Activated naive CD8-positive, alpha-beta T cell treated with anti-CD3 and anti-CD28 coated beads for 36 hours (primary cell): Measurements from ENCODE around the gene NUP155. TPM values are rescaled to one million over a fixed set of nuclear protein-coding genes. Genes with fewer than 3 reads are reported as not detected.
"Not testable (repeated sequence)": the region's sequence is repeated elsewhere in the genome, so short reads cannot be mapped to it uniquely, and the experiment has no call there.

Experiments used
- DNase-seq: peaks from one replicate; pipeline ENCODE4 v3.0.0; 2021
- H3K27ac Mint-ChIP-seq: one replicate; pipeline ENCODE4 v1.8.0; 2022; ENCODE audit warnings: mild to moderate bottlenecking, moderate library complexity, mixed read lengths
- H3K27me3 Mint-ChIP-seq: one replicate; pipeline ENCODE4 v1.8.0; 2022; ENCODE audit warnings: mild to moderate bottlenecking, mixed read lengths
- H3K36me3 Mint-ChIP-seq: one replicate; pipeline ENCODE4 v1.8.0; 2021; ENCODE audit warnings: mild to moderate bottlenecking, mixed read lengths
- H3K4me1 Mint-ChIP-seq: one replicate; pipeline ENCODE4 v1.8.0; 2021; ENCODE audit warnings: mixed read lengths
- H3K4me3 Mint-ChIP-seq: one replicate; pipeline ENCODE4 v1.8.0; 2022; ENCODE audit warnings: mild to moderate bottlenecking, moderate library complexity, mixed read lengths
- H3K9me3 Mint-ChIP-seq: one replicate; pipeline ENCODE4 v1.8.0; 2022; ENCODE audit warnings: mixed read lengths
- total RNA-seq, 2 experiments: library from RNA; stranded (reverse); gene quantifications; one replicate each; pipeline ENCODE4 v1.2.3, GENCODE V29; 2021

NUP155 gene
- total RNA-seq, 2 experiments from 2014 or later = 106 to 111 TPM

DNA sequence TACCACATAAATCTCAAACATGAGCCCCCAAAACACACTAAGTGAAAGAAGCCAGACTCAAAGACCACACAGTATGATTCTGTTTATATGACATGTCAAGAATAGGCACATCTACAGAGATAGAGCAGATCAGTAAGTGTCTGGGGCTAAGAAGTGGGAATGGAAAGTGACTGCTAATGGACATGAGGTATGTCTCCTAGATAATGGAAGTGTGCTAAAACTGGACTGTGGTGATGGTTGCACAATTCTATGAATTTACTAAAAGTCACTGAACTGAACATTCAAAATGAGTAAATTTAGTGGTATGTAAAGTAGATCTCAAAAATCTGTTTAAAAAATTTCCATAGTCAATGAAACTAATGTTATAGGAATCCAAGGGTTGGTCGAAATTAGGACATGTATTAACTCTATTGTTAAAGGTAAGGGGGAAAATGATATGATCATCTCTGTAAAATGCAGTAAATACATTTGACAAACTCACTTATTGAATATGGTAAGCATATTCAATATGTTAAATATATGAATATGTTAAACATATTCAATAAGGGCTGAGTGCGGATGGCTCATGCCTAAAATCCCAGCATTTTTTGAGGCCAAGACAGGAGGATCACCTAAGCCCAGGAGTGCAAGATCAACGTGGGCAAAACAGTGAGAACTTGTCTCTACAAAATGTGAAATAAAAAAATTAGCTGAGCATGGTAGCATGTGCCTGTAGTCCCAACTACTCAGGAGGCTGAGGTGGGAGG is 51.7 kb downstream of the NUP155 start:
- no peak overlapping the region for H3K4me3 Mint-ChIP-seq
- no peaks in the 10 kb centered on the region for H3K4me1 Mint-ChIP-seq
- no peak for DNase-seq
- no peak overlapping the region for H3K27ac Mint-ChIP-seq
- no peaks in the 10 kb centered on the region for H3K27me3 Mint-ChIP-seq
- peaks cover 40% of the 10 kb centered on the region for H3K36me3 Mint-ChIP-seq
- H3K9me3 Mint-ChIP-seq = no peaks in the 10 kb centered on the region

DNA sequence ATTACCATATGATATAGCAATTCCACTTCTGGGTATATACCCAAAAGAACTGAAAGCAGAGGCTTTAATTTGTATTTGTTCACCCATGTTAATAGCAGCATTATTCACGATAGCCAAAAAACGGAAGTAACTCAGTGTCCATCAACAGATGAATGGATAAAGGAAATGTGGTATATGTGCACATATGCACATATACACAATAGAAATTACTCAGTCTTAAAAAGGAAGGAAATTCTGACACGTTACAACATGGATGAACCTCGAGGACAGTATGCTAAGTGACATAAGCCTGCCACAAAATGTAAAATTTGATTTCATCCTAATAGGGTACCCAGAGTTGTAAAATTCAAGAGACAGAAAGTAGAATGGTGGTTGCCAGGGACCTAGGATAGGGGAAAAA is 54.9 kb downstream of the NUP155 start:
- H3K4me3 Mint-ChIP-seq = no peak overlapping the region
- no peaks in the 10 kb centered on the region for H3K27me3 Mint-ChIP-seq
- H3K4me1 Mint-ChIP-seq = no peaks in the 10 kb centered on the region
- DNase-seq = no peak
- H3K27ac Mint-ChIP-seq = no peak overlapping the region
- H3K9me3 Mint-ChIP-seq = no peaks in the 10 kb centered on the region
- peaks cover 35% of the 10 kb centered on the region for H3K36me3 Mint-ChIP-seq

DNA sequence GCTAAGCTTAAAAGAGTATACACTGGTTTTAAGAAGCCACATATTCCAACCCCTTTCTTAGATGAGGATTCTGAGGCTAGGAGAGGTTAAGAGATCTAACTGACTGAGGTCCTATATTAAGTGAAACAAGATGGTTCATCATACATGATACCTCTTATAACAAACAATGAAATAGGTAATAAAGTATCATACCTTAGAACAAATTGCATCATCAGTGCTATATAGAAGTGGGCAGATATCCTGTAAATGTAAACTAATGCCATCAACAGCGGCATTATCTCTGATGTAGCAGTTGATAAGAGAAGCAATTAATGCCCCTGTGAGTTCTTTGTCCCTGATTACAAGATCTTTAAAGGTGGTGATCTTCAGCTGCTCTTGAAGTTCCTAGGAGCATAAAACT is 60.5 kb downstream of the NUP155 start:
- Mint-ChIP-seq H3K27ac (no peak overlapping the region), H3K27me3 (no peaks in the 10 kb centered on the region), H3K4me3 (no peak overlapping the region), H3K9me3 (no peaks in the 10 kb centered on the region), H3K36me3 (peaks cover 17% of the 10 kb centered on the region), H3K4me1 (peaks cover 1% of the 10 kb centered on the region)
- no peak for DNase-seq

DNA sequence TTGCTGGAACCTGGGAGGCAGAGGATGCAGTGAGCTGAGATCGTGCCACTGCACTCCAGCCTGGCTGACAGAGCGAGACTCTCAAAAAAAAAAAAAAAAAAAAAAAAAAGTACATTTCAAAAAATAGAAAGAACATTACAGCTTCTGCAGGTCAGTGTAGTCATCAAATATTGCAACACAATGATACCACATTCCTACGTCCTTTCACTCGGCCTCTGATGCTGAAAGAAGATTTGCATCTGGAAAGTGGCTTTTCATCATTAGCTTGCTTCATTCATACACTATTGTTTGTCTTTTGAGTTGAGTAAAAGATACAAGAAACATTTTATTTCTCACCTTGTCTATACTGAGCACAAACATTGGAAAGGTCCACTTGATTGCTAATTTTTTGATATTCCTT is 62.1 kb downstream of the NUP155 start:
- no peaks in the 10 kb centered on the region for H3K9me3 Mint-ChIP-seq
- no peak for DNase-seq
- no peak overlapping the region for H3K27ac Mint-ChIP-seq
- peaks cover 1% of the 10 kb centered on the region for H3K4me1 Mint-ChIP-seq
- peaks cover 15% of the 10 kb centered on the region for H3K36me3 Mint-ChIP-seq
- H3K27me3 Mint-ChIP-seq = no peaks in the 10 kb centered on the region
- H3K4me3 Mint-ChIP-seq = no peak overlapping the region

DNA sequence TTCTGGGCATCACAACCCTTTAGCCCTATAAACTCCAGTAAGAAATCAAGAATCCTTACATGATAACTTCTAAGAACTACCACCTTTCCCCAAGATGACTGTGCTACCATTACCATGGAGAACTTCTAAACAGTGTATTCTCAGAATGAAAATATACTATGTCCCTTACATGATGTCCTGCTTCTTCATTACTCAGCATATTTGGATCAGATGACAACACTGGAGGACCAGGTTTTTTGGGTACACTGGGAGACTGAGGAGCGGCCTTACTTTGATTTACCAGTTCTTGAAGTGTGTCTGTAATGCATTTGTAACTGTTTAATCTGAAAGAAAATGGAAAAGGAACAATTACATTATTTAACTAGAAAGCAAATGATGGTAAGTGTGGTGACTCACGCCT is 66.0 kb downstream of the NUP155 start:
- peaks cover 1% of the 10 kb centered on the region for H3K4me1 Mint-ChIP-seq
- DNase-seq = no peak
- H3K36me3 Mint-ChIP-seq = peaks cover 19% of the 10 kb centered on the region
- no peaks in the 10 kb centered on the region for H3K27me3 Mint-ChIP-seq
- H3K27ac Mint-ChIP-seq = no peak overlapping the region
- H3K4me3 Mint-ChIP-seq = no peak overlapping the region
- no peaks in the 10 kb centered on the region for H3K9me3 Mint-ChIP-seq

DNA sequence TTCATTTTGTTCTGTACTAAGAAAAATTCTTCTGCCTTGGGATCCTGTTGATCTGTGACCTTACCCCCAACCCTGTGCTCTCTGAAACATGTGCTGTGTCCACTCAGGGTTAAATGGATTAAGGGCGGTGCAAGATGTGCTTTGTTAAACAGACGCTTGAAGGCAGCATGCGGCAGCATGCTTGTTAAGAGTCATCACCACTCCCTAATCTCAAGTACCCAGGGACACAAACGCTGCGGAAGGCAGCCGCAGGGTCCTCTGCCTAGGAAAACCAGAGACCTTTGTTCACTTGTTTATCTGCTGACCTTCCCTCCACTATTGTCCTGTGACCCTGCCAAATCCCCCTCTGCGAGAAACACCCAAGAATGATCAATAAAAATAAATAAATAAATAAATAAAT is 74.6 kb downstream of the NUP155 start:
- H3K27ac Mint-ChIP-seq = not testable (repeated sequence)

DNA sequence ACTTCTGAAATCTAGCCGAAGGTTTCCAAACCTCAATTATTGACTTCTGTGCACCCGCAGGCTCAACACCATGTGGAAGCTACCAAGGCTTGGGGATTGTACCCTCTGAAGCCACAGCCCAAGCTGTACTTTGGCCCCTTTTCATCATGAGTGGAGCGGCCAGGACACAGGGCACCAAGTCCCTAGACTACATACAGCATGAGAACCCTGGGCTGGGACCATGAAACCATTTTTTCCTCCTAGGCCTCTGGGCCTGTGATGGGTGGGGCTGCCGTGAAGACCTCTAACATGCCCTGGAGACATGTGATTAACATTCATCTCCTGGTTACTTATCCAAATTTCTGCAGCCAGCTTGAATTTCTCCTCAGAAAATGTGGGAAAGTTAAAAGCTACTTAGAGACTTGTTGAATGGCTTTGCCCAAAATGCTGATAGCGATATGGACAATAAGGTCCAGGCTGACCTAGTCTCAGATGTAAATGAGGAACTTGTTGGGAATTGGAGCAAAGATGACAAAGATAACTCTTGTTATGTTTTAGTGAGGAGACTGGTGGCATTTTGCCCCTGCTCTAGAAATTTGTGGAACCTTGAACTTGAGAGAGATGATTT is 87.6 kb downstream of the NUP155 start:
- no peak for DNase-seq
- no peak overlapping the region for H3K4me3 Mint-ChIP-seq
- peaks cover 14% of the 10 kb centered on the region for H3K36me3 Mint-ChIP-seq
- no peak overlapping the region for H3K27ac Mint-ChIP-seq
- H3K27me3 Mint-ChIP-seq = peaks cover 3% of the 10 kb centered on the region
- peaks cover 28% of the 10 kb centered on the region for H3K9me3 Mint-ChIP-seq
- no peaks in the 10 kb centered on the region for H3K4me1 Mint-ChIP-seq

More for the DNA sequence above, 74.6 kb downstream of the NUP155 start:
- H3K36me3 Mint-ChIP-seq = peaks cover 28% of the 10 kb centered on the region
- H3K4me3 Mint-ChIP-seq, H3K27me3 Mint-ChIP-seq, H3K9me3 Mint-ChIP-seq, H3K4me1 Mint-ChIP-seq, DNase-seq: not testable (repeated sequence)

DNA sequence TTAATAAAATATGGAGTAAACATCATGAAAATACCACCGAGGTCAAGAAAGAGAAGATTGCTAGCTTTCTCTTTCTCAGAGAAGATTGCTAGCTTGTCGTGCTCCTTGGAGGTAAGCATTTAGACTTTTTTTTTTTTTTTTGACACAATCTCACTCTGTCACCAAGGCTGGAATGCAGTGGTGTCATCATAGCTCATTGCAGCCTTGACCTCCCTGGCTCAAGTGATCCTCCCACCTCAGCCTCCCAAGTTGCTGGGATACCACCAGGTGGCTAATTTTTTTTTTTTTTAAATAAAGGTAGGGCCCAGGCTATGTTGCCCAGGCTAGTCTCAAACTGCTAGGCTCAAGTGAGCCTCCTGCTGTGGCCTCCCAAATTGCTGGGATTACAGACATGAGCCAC is 95.4 kb downstream of the NUP155 start:
- no peaks in the 10 kb centered on the region for H3K4me1 Mint-ChIP-seq
- H3K27me3 Mint-ChIP-seq = peaks cover 1% of the 10 kb centered on the region
- H3K4me3 Mint-ChIP-seq = no peak overlapping the region
- no peak for DNase-seq
- H3K9me3 Mint-ChIP-seq = peaks cover 9% of the 10 kb centered on the region
- no peaks in the 10 kb centered on the region for H3K36me3 Mint-ChIP-seq
- no peak overlapping the region for H3K27ac Mint-ChIP-seq

DNA sequence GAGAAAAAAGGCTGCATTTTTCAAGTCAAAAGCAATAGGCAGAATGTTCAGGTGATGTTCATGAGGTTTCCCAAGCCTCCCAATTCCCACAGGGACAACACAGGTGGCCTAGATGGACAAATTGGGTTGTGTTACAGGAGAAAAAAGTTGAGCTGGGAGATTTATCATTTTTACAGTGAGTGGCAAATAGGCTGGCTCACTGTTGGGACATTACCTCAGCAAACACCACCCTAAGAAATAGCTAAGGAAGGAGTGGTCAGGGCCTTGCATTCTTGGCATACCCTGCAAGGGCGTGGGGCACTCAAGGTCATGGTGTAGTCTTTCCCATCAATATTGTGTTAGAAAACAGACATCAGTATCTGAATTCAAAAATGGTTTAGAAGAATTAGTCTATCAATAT is 98.4 kb downstream of the NUP155 start:
- DNase-seq = no peak
- no peaks in the 10 kb centered on the region for H3K27me3 Mint-ChIP-seq
- peaks cover 9% of the 10 kb centered on the region for H3K9me3 Mint-ChIP-seq
- H3K27ac Mint-ChIP-seq = no peak overlapping the region
- H3K4me1 Mint-ChIP-seq = no peaks in the 10 kb centered on the region
- H3K4me3 Mint-ChIP-seq = no peak overlapping the region
- H3K36me3 Mint-ChIP-seq = no peaks in the 10 kb centered on the region

DNA sequence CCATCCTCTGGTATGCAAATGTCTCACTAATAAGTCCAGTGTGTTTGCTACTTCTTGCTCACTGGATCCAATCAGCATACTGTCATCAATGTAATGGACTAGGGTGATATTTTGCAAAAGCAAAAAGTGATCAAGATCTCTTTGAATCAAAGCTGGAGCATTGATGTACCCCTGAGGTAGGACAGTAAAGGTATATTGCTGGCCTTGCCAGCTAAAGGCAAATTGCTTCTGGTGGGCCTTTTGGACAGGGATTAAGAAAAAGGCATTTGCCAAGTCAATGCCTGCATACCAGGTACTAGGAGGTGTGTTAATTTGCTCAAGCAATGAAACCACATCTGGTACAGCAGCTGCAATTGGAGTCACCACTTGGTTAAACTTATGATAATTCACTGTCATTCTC is 102.8 kb downstream of the NUP155 start:
- not testable (repeated sequence) for H3K4me3 Mint-ChIP-seq, H3K27ac Mint-ChIP-seq, DNase-seq, H3K4me1 Mint-ChIP-seq, H3K36me3 Mint-ChIP-seq, H3K27me3 Mint-ChIP-seq, H3K9me3 Mint-ChIP-seq

DNA sequence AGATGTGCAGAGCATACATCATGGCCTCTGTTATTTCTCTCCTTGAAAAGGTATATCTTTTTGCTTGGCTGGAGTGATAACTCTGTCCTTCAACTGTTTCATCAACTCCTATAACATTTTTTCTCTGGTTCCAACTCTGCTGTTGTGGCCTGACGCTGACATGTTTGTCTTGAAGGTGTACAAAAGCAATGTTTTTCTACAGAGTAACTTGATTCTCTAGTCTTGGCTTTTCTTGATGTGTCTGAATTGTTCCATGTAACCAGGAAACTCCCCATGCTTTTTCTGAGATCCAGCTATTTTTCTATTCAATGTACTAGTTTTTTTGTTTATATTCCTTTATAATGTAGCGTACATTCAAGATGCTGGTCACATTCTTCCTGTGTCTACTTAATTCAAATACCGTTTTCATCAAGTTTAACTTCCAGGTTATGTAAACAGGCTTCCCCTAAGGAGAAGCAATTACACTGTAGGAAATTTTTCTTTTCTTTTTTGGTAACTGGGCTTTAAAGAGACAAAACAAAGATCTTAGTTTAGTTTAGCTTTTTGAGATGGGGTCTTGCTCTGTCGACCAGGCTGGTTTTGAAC is 115.0 kb downstream of the NUP155 start:
- Mint-ChIP-seq H3K9me3 (peaks cover 7% of the 10 kb centered on the region), H3K27me3 (no peaks in the 10 kb centered on the region), H3K4me1 (no peaks in the 10 kb centered on the region), H3K36me3 (no peaks in the 10 kb centered on the region), H3K27ac (no peak overlapping the region), H3K4me3 (no peak overlapping the region)
- DNase-seq = no peak

DNA sequence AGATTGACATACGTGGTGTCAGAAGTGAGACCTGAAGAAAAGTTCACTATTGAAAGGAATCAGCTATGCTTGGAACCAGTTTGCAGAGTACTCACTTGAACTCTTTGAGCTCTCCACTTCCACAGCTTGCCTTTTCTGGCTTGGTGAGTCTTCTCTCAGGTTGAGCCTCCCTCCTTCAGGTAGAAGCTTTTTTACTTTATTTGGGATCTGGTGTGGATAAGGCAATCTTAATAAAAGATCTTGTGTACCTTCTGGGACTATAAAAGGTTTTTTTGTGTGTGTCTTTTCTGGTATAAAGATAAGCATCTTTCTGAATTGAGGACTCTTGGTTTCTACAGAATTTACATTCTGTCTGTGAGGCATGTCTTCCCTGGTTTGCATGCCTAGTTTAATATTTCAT is 116.3 kb downstream of the NUP155 start:
- Mint-ChIP-seq H3K27me3 (no peaks in the 10 kb centered on the region), H3K4me3 (no peak overlapping the region), H3K9me3 (peaks cover 6% of the 10 kb centered on the region), H3K36me3 (no peaks in the 10 kb centered on the region), H3K27ac (no peak overlapping the region), H3K4me1 (peaks cover 4% of the 10 kb centered on the region)
- DNase-seq = no peak

DNA sequence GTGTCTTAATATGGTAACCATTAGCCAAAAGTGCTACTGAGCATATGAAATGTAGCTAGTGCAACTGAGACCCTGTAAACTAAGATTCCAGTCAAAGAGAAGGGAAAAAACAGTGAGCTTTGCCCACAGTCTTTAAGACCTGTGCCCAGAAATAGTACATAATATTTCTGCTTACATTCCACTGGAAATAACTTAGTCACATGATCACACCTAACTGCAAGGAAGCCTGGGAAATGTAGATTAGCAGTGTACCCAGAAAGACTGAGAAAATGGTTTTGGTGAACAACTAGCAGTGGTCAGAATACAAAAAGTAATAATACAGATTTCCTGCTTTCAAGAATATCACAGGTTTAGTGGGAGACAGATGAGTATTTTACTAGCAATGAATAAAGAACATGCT is 119.2 kb downstream of the NUP155 start:
- no peak overlapping the region for H3K27ac Mint-ChIP-seq
- no peak overlapping the region for H3K4me3 Mint-ChIP-seq
- peaks cover 14% of the 10 kb centered on the region for H3K4me1 Mint-ChIP-seq
- DNase-seq = no peak
- no peaks in the 10 kb centered on the region for H3K27me3 Mint-ChIP-seq
- peaks cover 6% of the 10 kb centered on the region for H3K9me3 Mint-ChIP-seq
- no peaks in the 10 kb centered on the region for H3K36me3 Mint-ChIP-seq

DNA sequence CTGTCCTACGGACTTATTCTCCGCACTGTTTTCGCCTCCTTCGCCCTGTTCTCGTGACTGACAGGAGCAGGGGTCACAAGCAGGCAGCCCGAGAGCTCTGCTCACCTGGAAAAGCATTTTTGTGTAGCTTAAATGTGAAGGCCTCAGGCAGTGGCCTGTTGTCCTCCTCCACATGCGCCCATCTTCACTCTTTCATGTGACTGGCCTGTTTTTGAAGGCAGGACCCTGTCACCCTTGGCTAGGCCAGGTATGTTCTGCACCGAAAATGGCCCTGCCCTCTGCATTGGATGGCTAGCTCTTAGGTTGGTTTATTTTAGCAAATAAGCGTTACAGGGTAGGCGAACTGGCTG is 121.1 kb downstream of the NUP155 start:
- Mint-ChIP-seq H3K27me3 (no peaks in the 10 kb centered on the region), H3K36me3 (no peaks in the 10 kb centered on the region), H3K4me1 (peaks cover 17% of the 10 kb centered on the region), H3K27ac (peak overlapping the region; percentile 48), H3K9me3 (peaks cover 5% of the 10 kb centered on the region), H3K4me3 (peak overlapping the region; percentile 80)
- DNase-seq = no peak

DNA sequence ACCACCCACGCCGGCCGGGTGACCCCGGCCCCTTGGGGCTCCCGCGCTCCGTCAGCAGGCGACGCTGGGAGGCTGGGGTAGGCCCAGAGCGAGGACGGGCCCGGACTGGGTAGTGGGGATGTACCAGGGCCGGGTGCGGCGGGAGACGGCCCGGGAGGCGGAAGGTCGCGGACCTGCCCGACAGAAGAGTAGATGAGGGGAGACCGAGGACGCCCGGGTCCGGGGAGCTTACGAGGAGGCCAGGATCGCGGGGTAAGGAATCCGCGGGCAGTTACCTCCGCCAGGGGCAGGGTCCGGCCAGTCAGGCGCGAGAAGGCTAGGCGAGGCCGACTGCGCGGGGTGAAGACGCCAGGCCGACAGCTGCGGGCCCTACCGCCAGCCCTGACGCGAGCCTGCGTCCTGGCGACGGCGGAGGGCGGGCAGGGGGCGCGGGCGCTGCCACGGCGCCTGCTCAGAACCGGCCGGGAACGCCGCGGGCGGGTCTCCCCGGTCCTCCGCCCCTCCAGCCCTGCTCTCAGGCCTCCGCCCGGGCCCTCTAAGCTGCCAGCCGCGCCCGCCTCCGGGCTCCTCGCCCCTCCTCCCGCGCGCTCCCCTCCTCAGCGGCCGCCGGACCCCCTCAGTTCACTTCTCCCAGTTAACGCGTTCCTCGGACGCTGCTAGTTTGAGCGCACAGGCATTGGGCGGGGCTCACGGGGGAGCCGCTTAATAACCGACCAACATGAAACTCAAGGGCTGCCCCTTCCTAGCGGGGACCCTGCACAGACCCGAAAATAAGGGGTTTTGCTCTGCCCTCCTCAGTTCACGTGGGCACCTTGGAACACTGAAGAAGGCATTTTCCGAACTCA is 121.7 kb downstream of the NUP155 start, which contains the start of gene CPLANE1:
Gene CPLANE1, minus strand, starts transcription at position 407 of the 845 bp plus-strand sequence. CDS start 1,678 bp downstream, outside the sequence.
- peaks cover 17% of the 10 kb centered on the region for H3K4me1 Mint-ChIP-seq
- no peaks in the 10 kb centered on the region for H3K27me3 Mint-ChIP-seq
- H3K9me3 Mint-ChIP-seq = no peaks in the 10 kb centered on the region
- no peaks in the 10 kb centered on the region for H3K36me3 Mint-ChIP-seq
- H3K4me3 Mint-ChIP-seq = peak within 1 kb of the TSS; percentile 80
- H3K27ac Mint-ChIP-seq = peak within 1 kb of the TSS; percentile 48
- DNase-seq = peak; percentile 72
